ENCODE measurements around the gene GPR146. TPM values are rescaled to one million over a fixed set of nuclear protein-coding genes. Genes with fewer than 3 reads are reported as not detected.
A peak's percentile ranks its signal among the peaks of the same experiment; 100 is the strongest.

The GPR146 gene
- total and polyA plus RNA-seq, 2 of the 8 experiments (the other 6 are each of a cell fraction or from before 2014, with no cell fraction given): 1.8 to 2.7 TPM

- TF ChIP-seq CHD7 (IDR thresholded peaks at IDR 0.05; ENCODE audit: insufficient replicate concordance, low read length) (no peak), MAX (IDR thresholded peaks at IDR 0.05) (peak; percentile 43; the same call in 1 of the 2 replicates), EGR1 (IDR thresholded peaks at IDR 0.05; ENCODE audit: borderline replicate concordance, low read depth, low read length) (peak; percentile 30; the same call in 1 of the 2 replicates), RBBP5 (IDR thresholded peaks at IDR 0.05; ENCODE audit: borderline replicate concordance, low read depth, low read length) (0 out of 2 replicates have a peak, but pooled peaks have one; percentile 38)
These were observed 8.7 kb downstream of the GPR146 start (continued) for GRCh38 chr7:1053002-1053411.

Data from H1 (cell line).